Liver (tissue), 3 donors: ENCODE results near the gene CAMK2B.

Source experiments
- CTCF ChIP-seq: fragments of 150-350 bp; IDR thresholded peaks from 2 replicates; pipeline ENCODE4 v1.5.1; 2017; ENCODE audit warnings: improper control_type of control experiment, low read depth, low read length; ENCODE audit not compliant: missing input control
- FOXA1 ChIP-seq: IDR thresholded peaks from 2 replicates; pipeline ENCODE4 v1.6.1; 2016; ENCODE audit warnings: antibody characterized with exemption
- RAD21 ChIP-seq, 2 donors: IDR thresholded peaks; 2 replicates each; pipeline ENCODE4 v1.6.1; 2016; ENCODE audit warnings: antibody characterized with exemption in 2 of 2, mild to moderate bottlenecking in 2 of 2
- YY1 ChIP-seq: IDR thresholded peaks from 2 replicates; pipeline ENCODE4 v1.6.1; 2016; ENCODE audit warnings: antibody characterized with exemption, mild to moderate bottlenecking
- donor health status: healthy.
- donor health status: healthy.

- no peak for TF ChIP-seq FOXA1
- no peak for TF ChIP-seq YY1
- no peak for TF ChIP-seq CTCF
- TF ChIP-seq RAD21 (IDR thresholded peaks at IDR 0.05) = no peak
These were observed 90.3 kb downstream of the CAMK2B start for GRCh38 chr7:44235066-44235465.
